HepG2 (cell line): ENCODE measurements around the gene TACC3. TPM values are rescaled to one million over a fixed set of nuclear protein-coding genes. Genes with fewer than 3 reads are reported as not detected.

Source experiments
- AHDC1 ChIP-seq: sonication (generic); formaldehyde crosslinking; IDR thresholded peaks from 2 replicates; pipeline ENCODE4 v1.5.1; 2020; ENCODE audit warnings: mild to moderate bottlenecking, missing genetic modification reagents, borderline replicate concordance
- ATF6 ChIP-seq: sonication (generic); formaldehyde crosslinking; conservative IDR thresholded peaks from 2 replicates; pipeline ENCODE4 v1.4.0; 2020; ENCODE audit warnings: missing genetic modification reagents
- BRD4 ChIP-seq: sonication (generic); formaldehyde crosslinking; IDR thresholded peaks from 2 replicates; pipeline ENCODE4 v1.4.0; 2020; ENCODE audit warnings: missing genetic modification reagents
- MLX ChIP-seq: IDR thresholded peaks from 2 replicates; pipeline ENCODE4 v1.6.1; 2016
- NR2C2 ChIP-seq: sonication (generic); formaldehyde crosslinking; IDR thresholded peaks from 2 replicates; pipeline ENCODE4 v1.4.0; 2020; ENCODE audit warnings: missing genetic modification reagents, mild to moderate bottlenecking, moderate library complexity, borderline replicate concordance
- ONECUT2 ChIP-seq: sonication (generic); formaldehyde crosslinking; IDR thresholded peaks from 2 replicates; pipeline ENCODE4 v1.4.0; 2020; ENCODE audit warnings: missing genetic modification reagents
- PAXIP1 ChIP-seq: sonication (generic); formaldehyde crosslinking; conservative IDR thresholded peaks from 2 replicates; pipeline ENCODE4 v1.4.0; 2020; ENCODE audit warnings: mild to moderate bottlenecking, missing genetic modification reagents, moderate library complexity
- RBM22 ChIP-seq: fragments of 200-400 bp; formaldehyde crosslinking; optimal IDR thresholded peaks from 2 replicates; pipeline ENCODE3; 2017; ENCODE audit warnings: mild to moderate bottlenecking, low read length, moderate library complexity
- SALL2 ChIP-seq: sonication (generic); formaldehyde crosslinking; IDR thresholded peaks from 2 replicates; pipeline ENCODE4 v1.8.1; 2023; ENCODE audit warnings: mild to moderate bottlenecking, missing genetic modification reagents, inconsistent platforms
- SMARCC2 ChIP-seq: fragments of 450-650 bp; IDR thresholded peaks from 2 replicates; pipeline ENCODE4 v1.6.1; 2017; ENCODE audit warnings: antibody characterized with exemption, mild to moderate bottlenecking
- SRF ChIP-seq: IDR thresholded peaks from 2 replicates; pipeline ENCODE4 v1.6.1; 2011; ENCODE audit warnings: mild to moderate bottlenecking, low read depth, low read length, moderate library complexity
- ZBTB7B ChIP-seq: sonication (generic); formaldehyde crosslinking; IDR thresholded peaks from 2 replicates; pipeline ENCODE4 v1.4.0; 2020; ENCODE audit warnings: missing genetic modification reagents
- ZNF431 ChIP-seq: sonication (generic); formaldehyde crosslinking; IDR thresholded peaks from 2 replicates; pipeline ENCODE4 v1.9.0; 2022; ENCODE audit warnings: missing genetic modification reagents, low read depth, mild to moderate bottlenecking, borderline replicate concordance
- polyA plus RNA-seq, 8 experiments: library from polyadenylated mRNA; depleted of rRNA in 3 of 8; stranded (reverse) in 7 of 8; unstranded in 1 of 8; fragments of >200 nt; fragmentation: Illumina TruSeq in 4 of 8; extraction: Trizol in 4 of 8; gene quantifications; 2 replicates each; pipeline versions ENCODE4 v1.2.1 to v1.2.3, GENCODE V29; 2011 to 2016; ENCODE audit warnings: low read depth in 4 of 8, missing spikeins in 1 of 8, mixed read lengths in 1 of 8; ENCODE audit not compliant: insufficient read depth in 1 of 8
- total RNA-seq, 5 experiments: library from RNA; depleted of rRNA; stranded (reverse); fragments of >200 nt; fragmentation: Illumina TruSeq; extraction: Trizol; gene quantifications; 2 replicates each; pipeline ENCODE4 v1.2.3, GENCODE V29; 2016; ENCODE audit warnings: low read depth in 1 of 5

TACC3 gene
- total and polyA plus RNA-seq, 2 of the 13 experiments (the other 11 are each of a cell fraction or from before 2014, with no cell fraction given): 20.3 to 21.2 TPM

- TF ChIP-seq MLX (CRISPR knock-in tag) (peak; percentile 70; the same call in 1 of the 2 replicates), RBM22 (no peak), NR2C2 (peak; percentile 67; the same call in 1 of the 2 replicates), AHDC1 (peak; percentile 31; the same call in 1 of the 2 replicates), ZBTB7B (CRISPR knock-in tag) (peak; percentile 99), ONECUT2 (CRISPR knock-in tag) (no peak), SALL2 (CRISPR knock-in tag) (peak; percentile 34), ZNF431 (CRISPR knock-in tag) (no peak), ATF6 (CRISPR knock-in tag) (no peak), BRD4 (CRISPR knock-in tag) (peak; percentile 67; the same call in 1 of the 2 replicates), SRF (no peak), SMARCC2 (no peak), PAXIP1 (CRISPR knock-in tag) (peak; percentile 89)
Measured at GRCh38 chr4:1784789-1785591, 63.7 kb downstream of the TACC3 start (continued).
